H1 (cell line): ENCODE data around the gene TSPOAP1. TPM values are rescaled to one million over a fixed set of nuclear protein-coding genes. Genes with fewer than 3 reads are reported as not detected.

Experiments
- CHD1 ChIP-seq: IDR thresholded peaks from 2 replicates; pipeline ENCODE4 v1.6.1; 2012; ENCODE audit warnings: low read depth, low read length, improper control_type of control experiment
- CHD2 ChIP-seq: IDR thresholded peaks from 2 replicates; pipeline ENCODE4 v1.6.1; 2012; ENCODE audit warnings: low read length, improper control_type of control experiment
- FOSL1 ChIP-seq: IDR thresholded peaks from 2 replicates; pipeline ENCODE4 v1.6.1; 2011; ENCODE audit warnings: mild to moderate bottlenecking, low read depth, low read length, moderate library complexity; ENCODE audit not compliant: insufficient read depth
- MAX ChIP-seq: IDR thresholded peaks from 2 replicates; pipeline ENCODE4 v1.6.1; 2012; ENCODE audit warnings: inconsistent platforms
- RFX5 ChIP-seq: IDR thresholded peaks from 2 replicates; pipeline ENCODE4 v1.6.1; 2011; ENCODE audit warnings: low read depth, low read length, improper control_type of control experiment, borderline replicate concordance
- polyA plus RNA-seq, 7 experiments: library from polyadenylated mRNA; depleted of rRNA in 3 of 7; stranded (reverse) in 5 of 7; unstranded in 2 of 7; fragments of >200 nt in 5 of 7; fragments of 200-250 nt in 2 of 7; gene quantifications; 1 replicate in 5 of 7; 2 replicates in 1 of 7; 4 replicates in 1 of 7; pipeline versions ENCODE4 v1.2.1 to v1.2.3, GENCODE V29; 2011 to 2013; ENCODE audit warnings: missing spikeins in 2 of 7, mixed read lengths in 2 of 7
- total RNA-seq: library from RNA; stranded (reverse); fragmentation: NEBNext Ultra II Directional; extraction: Animal tissue kit (Norgen Biotek cat#: 25700); gene quantifications from 2 replicates; pipeline ENCODE4 v1.2.1, GENCODE V29; 2021
- TF ChIP-seq, protein P1 (sequence below), 3 experiments: IDR thresholded peaks; 1 replicate in 2 of 3; 2 replicates in 1 of 3; pipeline versions ENCODE4 v1.5.1 to v1.6.1; 2011; ENCODE audit warnings: low read length in 3 of 3, mild to moderate bottlenecking in 3 of 3, inconsistent platforms in 2 of 3, low read depth in 1 of 3, moderate library complexity in 1 of 3; ENCODE audit not compliant: insufficient read depth in 1 of 3; ENCODE audit errors: control extremely low read depth in 1 of 3

Gene TSPOAP1
- total and polyA plus RNA-seq, 2 of the 8 experiments (the other 6 are each of a cell fraction or from before 2014, with no cell fraction given), result 7.6 to 9.2 TPM

DNA sequence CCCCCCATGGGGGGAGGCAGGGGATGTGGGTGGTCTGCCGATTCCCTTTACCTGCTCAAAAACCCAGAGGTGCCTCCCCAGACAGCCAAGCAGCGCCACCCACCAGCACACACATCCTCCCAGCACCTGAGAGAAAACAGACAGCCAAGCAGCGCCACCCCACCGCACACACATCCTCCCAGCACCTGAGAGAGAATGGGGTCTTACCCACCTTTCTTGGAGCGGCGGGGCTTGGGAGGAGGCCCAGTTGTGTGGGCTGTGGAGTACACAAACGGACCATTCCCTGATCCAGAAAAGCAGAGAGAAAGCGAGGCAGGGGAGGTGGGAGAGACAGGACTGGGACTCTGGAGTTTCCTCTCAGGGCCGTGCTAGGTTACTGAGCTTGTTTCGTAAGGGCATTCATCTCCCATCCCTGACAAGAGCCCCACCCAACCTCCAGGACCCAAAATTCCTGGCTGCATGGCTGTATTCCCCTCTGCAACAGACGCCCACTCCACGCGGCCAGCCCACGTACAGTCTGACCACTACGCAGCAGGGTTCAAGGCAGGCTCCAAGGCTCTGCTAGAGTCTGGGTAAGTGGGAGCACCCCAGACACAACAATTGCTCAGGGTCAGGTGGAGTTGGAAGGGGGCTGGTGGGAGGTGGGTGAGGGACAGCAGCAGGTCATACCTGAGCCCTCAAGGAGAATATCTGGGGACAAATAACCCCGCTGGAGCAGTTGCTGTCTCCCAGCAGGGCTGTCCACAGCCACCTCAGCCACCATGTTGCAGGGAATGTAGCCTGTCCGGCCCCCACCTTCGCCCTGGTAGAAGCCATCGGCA lies 22.3 kb downstream of the TSPOAP1 start (continued):
- TF ChIP-seq, protein P1, sequence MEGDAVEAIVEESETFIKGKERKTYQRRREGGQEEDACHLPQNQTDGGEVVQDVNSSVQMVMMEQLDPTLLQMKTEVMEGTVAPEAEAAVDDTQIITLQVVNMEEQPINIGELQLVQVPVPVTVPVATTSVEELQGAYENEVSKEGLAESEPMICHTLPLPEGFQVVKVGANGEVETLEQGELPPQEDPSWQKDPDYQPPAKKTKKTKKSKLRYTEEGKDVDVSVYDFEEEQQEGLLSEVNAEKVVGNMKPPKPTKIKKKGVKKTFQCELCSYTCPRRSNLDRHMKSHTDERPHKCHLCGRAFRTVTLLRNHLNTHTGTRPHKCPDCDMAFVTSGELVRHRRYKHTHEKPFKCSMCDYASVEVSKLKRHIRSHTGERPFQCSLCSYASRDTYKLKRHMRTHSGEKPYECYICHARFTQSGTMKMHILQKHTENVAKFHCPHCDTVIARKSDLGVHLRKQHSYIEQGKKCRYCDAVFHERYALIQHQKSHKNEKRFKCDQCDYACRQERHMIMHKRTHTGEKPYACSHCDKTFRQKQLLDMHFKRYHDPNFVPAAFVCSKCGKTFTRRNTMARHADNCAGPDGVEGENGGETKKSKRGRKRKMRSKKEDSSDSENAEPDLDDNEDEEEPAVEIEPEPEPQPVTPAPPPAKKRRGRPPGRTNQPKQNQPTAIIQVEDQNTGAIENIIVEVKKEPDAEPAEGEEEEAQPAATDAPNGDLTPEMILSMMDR (IDR thresholded peaks at IDR 0.05; ENCODE audit: control extremely low read depth in 1 of 3, insufficient read depth in 1 of 3, low read depth in 1 of 3, low read length in 3 of 3), result no peak
- TF ChIP-seq RFX5, result no peak
- no peak for TF ChIP-seq FOSL1
- no peak for TF ChIP-seq CHD1
- no peak for TF ChIP-seq MAX
- no peak for TF ChIP-seq CHD2
- TF ChIP-seq, all 59 proteins: peak for 0
